Activated CD8-positive, alpha-beta memory T cell treated with anti-CD3 and anti-CD28 coated beads for 48 hours (primary cell): ENCODE results near the gene AGAP1.
"Not testable (repeated sequence)": the region's sequence is repeated elsewhere in the genome, so short reads cannot be mapped to it uniquely, and the experiment has no call there.

ENCODE experiments used
- DNase-seq, 3 experiments: peaks; one replicate each; pipeline ENCODE4 v3.0.0-alpha.2; 2020; ENCODE audit warnings: low read depth in 2 of 3, low spot score in 2 of 3

AGAP1 gene

DNA sequence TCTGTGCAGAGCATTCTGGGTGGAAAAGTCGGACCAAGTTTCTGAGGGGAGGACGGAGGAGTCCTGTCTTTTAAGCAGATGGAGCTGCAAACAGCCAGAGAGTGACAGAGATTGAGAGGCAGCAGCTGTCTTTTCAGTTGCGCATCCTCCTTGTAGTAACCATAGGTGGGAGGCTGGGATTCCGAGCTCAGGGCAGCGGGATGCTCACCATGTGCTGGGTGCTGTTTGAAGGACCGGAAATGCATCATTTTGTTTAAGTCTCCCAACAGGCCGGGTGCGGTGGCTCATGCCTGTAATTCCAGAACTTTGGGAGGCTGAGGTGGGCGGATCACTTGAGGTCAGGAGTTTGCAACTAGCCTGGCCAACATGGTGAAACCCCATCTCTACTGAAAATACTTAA is 93.4 kb downstream of the AGAP1 start:
- no peak for DNase-seq

DNA sequence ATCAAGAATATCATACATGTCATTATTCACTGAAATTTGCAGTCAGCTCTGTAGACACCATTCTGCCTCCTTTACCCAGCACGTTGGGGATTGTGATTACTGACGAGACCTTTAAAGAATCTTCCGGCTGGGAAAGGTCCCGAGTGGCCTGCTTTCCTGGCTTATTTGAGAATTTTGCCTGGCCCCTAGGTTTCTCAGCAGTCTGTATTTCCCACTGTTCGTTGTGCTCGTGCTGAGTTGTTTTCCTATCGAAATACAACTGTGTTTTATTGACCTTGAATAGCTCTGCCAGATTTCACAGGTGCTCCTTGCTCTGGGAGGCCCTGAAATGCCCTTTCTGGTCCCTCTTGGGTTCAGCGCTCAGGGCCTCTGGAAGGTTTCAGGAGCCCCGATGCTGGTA is 94.9 kb downstream of the AGAP1 start:
- no peak for DNase-seq

DNA sequence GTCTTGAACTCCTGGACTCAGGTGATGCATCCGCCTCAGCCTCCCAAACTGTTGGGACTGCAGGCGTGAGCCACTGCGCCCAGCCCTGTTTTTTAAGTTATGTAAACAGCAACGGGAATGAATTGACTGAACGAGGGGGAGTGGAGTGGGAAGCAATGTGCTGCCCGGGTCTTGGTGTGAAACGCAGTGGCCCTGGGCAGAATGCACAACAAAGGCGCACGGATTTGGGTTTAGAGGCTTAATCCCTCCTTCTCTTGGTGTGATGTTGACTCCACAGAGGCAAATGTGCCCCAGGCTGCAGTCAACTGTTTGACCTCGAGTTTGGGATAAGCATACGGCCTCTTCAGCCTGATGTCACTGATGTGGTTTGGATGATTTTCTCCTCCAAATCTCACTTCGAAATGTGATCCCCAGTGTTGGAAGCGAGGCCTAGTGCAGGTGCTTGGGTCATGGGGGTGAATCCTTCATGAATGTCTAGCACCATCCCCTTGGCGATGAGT is 97.4 kb downstream of the AGAP1 start:
- no peak for DNase-seq

DNA sequence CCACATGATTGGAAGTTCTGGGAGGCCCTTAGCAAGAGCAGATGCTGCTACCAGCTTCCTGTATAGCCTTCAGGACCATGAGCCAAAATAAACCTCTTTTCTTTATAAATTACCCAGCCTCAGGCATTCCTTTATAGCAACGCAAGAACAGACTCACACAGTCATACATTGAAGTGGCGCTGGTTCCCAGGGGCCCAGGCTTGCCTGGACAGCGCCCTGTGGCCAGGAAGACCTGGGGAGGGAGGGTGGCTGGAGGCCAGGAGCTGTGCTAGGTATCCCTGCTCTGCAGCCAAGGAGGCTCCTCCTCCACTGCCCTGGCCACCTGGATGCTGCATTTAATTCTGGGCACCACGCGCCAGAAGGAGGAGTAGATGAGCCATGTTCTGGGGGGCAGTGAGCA is 98.1 kb downstream of the AGAP1 start:
- DNase-seq = no peak

DNA sequence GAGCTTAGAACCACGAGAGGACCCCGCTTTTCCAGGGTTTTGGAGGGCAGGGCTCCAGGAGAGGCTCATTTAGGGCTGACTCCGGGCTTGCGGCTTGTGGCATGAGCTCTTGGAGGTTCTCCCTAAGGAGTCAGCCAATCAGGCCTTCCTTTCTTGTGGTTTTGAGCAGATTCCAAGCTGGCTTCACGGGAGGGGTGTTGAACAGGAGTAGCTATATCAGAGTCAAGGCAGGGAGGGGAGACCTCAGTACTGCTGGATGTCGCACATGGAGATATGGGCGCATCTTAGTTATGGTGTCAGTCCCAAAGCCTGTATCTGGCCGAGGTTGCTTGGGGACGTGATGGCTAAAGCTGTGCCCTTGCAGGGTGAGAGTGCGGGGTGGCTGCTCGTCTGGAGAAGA is 98.6 kb downstream of the AGAP1 start:
- DNase-seq = no peak

DNA sequence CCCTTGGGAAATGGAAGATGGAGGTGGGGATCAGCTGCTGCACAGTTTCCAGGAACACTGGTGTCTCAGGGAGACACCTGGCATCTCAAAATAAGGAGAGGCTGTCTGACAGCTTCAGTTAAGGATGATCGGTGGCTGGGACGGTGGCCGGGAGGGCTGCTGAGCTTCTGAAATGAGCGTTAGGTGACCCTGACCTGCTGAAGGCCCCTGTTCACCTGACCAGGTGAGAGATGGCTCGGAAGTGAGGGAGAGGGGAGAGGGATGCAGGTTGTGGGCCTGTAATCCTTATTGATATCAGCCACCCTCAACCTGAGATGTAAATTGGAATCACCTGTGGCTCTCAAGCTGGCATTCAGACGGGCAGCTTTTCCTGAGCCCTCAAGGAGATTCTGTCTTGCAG is 99.0 kb downstream of the AGAP1 start:
- no peak for DNase-seq

DNA sequence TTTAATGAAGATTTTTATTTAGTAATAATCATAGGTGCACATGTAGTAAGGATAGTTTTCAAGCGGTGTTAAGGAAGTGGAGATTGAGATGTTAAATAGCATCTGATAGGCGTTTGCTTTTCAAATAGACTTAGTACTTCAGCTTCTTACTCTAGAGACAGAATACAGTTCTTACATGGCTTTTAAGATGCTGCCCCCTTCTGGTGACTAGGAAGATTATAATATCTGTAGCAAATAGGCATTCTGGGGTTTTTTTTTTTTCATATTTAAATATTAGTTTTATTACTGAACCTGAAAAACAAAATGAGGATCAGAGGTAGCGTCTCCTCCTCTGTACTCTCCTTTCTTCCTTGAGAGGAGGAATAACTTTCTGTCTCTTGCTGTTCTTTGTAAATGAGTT is 100.2 kb downstream of the AGAP1 start:
- DNase-seq = no peak

DNA sequence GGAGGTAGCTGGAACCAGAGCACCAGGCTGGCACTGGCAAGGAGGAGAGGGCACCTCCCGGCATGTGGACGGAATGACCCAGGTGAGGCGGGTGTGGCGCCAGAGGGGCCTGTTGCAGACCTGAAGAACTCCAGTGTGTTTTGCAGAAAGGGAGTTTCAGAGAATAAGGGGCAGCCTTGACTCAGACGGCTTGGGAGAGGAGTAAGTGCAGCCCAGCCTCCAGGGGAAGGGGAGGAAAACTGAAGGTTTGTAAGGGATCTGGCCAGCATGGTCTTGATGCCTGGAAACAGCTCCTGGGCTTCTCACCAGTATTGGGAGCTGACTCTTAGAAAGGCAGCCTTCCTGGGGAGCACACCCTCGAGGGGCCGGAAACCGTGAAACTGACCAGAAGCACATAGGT is 101.1 kb downstream of the AGAP1 start:
- DNase-seq = no peak

DNA sequence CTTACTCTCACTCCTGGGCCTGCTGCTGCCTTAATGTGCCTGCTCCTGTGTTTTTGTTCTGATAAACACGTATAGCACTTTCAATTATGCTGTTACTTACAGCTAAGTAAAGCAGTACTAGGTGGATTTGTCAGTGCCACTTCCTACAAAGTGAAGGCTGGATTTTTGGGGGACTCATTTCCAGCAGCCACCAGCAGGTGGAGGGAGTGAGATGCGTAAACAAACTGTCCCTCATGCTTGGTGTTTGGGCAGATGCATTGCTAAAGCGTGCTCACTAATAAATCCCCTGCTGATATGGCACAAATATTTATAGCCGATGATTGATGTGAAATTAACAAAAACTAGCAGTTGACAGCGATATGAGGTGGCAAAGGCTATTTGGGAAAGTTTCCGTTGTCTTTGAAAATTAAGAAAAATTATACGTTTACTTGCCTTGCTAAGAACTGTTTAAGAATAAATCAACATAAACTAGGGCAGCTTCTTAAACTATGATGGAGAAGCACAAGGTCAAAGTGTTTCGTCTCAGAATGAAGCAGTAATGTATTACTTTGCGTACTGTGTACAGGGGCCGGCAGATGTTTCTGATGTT is 101.7 kb downstream of the AGAP1 start:
- peak in 2 of 3 experiments; percentile 6 to 7 for DNase-seq

DNA sequence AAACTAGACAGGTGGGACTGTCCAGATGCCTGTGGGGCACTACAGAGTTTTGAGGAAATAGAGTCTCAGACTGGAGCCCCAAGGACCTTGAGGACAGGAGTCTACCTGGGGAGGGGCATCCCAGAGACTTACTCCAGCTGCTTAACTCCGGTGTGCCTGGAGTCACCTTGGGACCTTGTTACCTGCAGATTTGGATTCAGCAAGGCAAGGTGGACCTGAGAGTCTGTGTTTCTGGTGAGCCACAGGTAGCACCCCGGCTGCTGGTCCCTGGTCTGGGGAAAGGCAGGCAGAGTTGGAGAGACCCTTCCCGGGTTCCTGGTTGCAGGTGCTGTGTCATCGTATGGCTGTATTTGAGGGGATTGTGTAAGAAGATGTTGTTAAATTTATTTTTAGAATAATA is 102.4 kb downstream of the AGAP1 start:
- no peak for DNase-seq

DNA sequence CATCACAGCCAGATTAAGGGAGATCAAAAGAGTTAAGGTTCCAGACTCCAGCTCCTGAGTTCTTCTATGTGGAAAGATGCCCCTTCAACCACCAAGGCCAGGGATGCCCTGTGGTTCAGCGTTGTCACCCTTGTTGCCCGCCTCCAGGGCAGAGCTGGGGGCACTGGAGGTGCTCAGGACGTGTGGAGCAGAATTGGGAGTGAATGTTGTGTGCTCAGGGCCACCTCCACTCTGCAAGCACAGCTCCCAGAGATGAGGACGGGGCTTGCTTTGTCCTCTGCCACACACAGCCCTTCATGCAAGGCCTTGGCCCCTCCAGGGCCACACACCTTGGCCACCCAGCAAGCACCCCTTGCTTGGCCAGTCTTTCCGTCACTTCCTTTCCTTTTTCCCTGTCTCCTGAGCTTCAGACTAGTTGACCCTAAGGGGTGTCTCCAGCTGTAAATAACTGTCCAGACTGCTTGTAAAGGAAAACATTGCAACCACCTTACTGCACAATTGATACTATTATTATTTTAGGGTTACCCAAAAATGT is 103.3 kb downstream of the AGAP1 start:
- no peak for DNase-seq

DNA sequence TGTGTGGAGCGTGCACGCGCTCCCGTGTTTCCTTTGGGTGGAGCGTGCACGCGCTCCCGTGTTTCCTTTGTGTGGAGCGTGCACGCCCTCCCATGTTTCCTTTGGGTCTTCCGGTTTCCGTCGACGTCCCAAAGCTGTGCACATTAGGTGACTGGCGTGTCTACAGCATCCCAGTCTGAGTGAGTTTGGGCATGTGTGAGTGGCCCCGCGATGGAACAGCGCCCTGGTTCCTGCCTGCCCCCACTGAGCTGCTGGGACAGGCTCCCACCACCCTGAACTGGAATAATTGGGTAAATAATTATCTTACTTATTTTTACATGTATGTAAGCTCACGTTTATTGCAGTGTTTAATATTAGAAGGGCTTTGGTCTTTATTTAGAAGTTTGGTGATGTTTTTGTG is 104.2 kb downstream of the AGAP1 start:
- no peak for DNase-seq

DNA sequence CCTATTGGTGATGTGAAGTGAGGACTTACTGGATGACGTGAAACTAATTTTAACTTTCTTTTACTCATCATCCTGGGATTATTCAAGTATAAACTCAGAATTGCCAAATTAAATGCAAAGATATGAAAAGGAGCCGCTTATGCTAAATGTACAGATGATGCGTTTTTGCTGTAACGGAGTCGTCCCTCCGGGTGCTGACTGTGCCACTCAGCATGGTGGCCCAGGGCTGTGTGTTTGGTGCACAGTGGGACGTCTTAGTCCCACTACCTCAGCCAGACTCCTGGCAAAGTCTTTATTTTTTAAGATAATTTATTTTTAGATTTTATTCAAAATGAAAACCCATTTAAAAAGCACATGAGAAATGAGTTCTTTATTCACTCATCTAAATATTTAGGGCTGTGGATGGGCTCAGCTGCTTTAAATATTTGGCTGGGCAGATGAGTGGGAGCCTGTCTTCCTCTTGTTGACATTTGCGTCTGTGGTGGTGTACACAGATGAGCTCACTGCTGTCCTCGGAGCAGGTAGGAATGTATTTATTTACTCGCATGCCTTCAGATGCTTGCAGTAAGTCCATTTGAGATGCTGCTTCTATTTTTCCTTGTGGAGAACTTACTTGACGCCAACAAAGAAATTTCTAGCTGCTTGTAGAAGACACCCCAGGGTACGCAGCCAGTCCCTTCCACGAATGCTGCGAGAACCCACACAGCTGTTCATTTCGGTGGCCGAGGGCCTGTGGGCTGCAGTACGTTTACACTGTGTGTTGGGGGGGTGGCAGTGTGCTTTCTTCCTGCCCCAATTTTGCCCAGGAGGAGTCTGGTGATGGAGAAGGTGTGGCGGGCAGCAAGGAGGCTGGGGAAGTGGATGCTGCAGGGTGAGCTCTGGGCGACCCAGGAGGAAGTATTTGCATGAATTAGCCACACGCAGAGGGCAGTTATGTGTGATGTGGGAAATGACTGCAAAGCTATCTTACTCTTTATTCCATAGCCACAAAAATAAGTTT is 105.0 kb downstream of the AGAP1 start:
- DNase-seq = no peak

DNA sequence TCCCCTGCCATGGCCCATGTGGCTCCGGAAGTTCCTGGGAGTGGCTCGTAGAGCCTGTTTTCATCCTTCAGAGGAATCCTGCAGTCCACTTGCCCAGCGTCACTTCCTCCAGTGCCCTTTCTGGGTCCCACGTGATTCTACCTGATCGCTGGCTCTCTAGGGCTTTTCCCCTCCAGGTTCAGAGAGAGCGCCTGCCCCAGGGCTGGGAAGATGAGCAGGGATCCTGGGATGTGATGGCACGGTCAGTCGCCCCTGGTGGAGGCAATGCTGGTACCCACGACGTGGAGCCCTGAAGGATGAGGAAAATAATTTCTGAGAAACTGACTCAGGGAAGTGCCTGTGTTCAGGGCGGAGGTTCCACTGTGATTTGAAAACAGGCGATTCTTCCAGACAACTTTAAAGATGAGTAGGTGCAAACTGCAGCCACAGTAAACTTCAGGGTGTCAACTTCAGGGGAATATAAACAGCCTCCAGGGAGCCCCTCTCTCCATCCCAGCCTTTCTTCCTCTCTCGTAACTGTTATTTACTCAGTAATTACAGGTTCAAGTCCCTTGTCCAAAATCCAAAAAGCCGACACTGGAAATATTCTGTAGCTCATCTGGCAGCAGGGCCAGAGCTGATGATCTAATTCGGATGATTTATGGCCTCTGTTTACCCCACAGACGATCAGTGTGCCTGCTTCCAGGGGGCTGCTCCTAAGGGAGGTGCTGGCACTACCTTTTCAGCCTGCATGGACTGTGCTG is 105.9 kb downstream of the AGAP1 start:
- DNase-seq = no peak

DNA sequence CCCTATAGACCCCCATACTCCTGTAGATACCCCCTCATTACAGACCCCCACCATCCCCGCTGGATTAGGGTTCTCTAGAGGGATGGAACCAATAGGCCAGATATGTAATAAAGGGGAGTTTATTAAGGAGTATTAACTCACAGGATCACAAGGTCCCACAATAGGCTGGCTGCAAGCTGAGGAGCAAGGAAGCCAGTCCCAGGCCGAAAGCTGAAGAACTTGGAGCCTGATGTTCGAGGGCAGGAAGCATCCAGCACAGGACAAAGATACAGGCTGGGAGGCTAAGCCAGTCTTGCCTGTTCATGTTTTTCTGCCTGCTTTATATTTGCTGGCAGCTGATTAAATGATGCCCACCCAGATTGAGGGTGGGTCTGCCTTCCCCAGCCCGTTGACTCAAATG is 106.6 kb downstream of the AGAP1 start:
- no peak for DNase-seq

DNA sequence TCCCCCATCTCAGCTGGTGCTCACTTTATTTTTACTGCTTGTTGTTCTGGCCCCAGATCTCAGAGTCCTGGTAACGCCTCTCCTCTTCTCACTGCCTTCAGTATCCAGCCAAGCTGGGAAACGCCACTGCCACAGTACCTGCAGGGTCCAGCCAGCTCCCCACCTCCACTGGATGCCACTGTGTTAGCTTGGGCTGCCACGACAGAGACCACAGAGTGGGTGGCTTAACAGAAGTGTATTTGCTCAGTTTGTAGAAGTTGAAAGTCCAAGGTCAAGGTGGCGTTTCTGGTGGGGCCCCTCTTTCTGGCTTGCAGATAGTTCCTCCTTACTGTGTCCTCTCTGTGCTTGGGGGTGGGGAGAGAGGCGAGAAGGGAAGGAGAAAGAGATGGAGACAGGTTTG is 107.1 kb downstream of the AGAP1 start:
- no peak for DNase-seq

DNA sequence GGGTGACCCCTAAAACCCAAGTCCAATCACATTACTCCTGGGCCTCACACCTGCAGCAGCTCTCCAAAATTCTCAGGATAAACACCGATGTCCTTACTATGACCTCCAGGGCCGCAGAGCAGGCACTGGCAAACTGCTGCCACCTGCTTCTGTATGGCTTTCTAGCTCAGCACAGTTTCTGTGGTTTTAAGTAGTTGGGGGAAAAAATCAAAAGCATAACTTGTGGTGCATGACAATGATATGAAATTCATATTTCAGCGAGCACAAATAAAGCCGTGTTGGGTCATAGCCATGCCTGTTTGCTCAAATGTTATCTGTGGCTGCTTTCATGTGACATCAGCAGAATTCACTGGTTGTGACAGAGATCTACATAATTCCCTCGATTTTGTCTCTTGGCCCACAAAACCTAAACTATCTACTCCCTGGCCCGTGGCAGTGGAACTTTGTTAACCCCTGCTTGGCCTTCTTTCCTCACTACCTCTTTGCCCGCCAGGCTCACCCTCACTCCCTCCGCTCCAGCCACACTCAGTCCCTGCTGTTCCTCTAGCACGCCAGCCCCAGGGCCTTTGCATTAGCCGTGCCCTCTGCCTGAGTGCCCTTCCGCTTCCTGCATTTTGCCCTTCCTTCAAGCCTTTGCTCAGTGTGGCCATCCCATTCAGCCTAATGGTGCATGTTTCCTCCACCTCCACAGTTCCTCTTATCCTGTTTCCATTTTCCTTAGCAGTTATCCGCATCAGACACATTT is 108.3 kb downstream of the AGAP1 start:
- no peak for DNase-seq

DNA sequence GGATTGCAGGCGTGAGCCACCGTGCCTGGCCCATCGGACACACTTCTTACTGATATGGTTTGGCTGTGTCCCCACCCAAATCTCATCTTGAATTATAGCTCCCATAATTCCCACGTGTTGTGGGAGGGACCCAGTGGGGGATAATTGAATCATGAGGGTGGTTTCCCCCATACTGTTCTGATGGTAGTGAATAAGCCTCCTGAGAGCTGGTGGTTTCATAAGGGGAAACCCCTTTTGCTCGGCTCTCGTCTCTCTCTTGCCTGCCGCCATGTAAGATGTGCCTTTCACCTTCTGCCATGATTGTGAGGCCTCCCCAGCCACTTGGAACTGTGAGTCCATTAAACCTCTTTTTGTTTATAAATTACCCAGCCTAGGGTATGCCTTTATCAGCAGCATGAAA is 109.1 kb downstream of the AGAP1 start:
- DNase-seq = not testable (repeated sequence)

DNA sequence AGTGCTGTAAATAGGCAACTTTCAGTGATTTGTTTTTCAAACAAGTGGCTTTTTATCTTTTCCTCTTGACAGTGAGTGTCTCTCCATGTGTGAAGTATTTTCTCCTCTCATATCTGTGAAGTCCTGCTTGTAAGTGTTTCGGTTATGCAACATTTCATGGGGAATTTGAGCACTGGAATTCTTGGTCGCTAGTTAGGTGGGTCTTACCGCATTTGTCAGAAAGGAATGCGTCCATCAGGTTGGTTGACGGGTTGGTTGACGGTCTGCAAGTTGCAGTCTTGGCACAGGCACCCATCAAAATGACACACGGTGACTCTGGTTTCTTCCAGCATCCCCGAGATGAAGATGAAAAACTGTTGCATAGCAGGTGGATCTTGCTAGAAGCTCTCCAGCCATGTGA is 109.8 kb downstream of the AGAP1 start:
- DNase-seq = no peak

DNA sequence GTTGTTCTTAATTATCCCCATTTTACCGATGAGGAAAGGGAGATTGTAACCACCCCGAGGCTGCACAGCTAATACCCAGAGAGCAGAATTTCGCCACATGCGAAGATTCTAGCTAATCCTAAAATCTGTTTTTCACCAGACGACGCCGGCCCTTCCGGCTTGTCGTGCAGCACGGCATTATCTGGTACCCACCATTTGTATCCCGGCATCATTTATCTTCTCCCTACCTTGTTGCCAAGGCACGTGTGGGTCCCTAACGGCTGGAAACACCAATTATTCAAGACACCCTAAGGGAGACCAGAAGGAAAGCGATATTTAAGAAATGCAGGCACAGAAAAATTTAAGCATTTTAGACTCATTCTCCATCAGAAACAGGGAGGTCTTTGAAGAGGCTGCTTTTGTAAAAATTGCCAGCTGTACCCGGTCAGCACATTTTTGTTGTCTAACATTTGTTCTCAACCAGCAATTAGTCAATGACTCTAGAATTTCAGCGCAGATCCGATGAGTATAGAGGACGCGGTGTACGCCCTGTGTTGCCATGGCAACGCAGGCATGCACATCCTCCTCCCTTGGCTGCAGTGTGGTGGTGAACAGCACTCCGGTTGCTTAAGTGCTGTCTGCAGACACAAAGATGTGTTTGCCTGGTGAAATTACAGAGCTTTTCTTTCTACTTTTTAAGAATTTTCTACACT is 111.6 kb downstream of the AGAP1 start:
- no peak for DNase-seq
